ENCODE data around the gene VCL.
"Not testable (repeated sequence)": the region's sequence is repeated elsewhere in the genome, so short reads cannot be mapped to it uniquely, and the experiment has no call there.

GRCh38 chr10:74014574-74014973 lies 16.7 kb downstream of the VCL start:
- TF ChIP-seq GABPA (IDR thresholded peaks at IDR 0.05 in 1 of 2, conservative IDR thresholded peaks at IDR 0.05 in 1 of 2); ZBTB33 (IDR thresholded peaks at IDR 0.05): not testable (repeated sequence)
